OCI-LY7 (cell line): Measurements from ENCODE around the gene FCMR.

Experiments
- EZH2phosphoT487 ChIP-seq: fragments of 200-600 bp; sonication (generic); IDR thresholded peaks from 2 replicates; pipeline ENCODE4 v1.6.1; 2018; ENCODE audit warnings: low read depth, borderline replicate concordance, mild to moderate bottlenecking, mixed run types, antibody characterized with exemption, low read length, moderate library complexity, mixed read lengths
- TF ChIP-seq, protein P1 (sequence below): fragments of 200-600 bp; sonication (generic); conservative IDR thresholded peaks from 2 replicates; pipeline ENCODE4 v1.5.1; 2014; ENCODE audit warnings: mild to moderate bottlenecking, antibody characterized with exemption, low read length, moderate library complexity, mixed read lengths

DNA sequence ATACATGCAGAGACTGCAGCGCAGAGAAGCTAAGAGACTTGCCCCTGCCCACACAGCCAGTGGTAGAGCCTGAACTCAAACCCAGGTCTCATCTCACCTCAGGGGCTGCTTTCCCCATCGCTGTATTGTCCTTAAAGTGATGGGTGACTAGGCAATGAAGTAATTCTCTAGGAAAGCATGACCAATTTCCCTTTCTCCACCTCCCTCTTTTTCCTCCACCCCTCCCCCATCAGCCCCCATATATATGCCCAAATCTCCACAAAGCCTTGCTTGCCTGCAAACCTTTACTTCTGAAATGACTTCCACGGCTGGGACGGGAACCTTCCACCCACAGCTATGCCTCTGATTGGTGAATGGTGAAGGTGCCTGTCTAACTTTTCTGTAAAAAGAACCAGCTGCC, 24.6 kb downstream of the FCMR start, which contains the start of gene IL24:
- TF ChIP-seq, protein P1, sequence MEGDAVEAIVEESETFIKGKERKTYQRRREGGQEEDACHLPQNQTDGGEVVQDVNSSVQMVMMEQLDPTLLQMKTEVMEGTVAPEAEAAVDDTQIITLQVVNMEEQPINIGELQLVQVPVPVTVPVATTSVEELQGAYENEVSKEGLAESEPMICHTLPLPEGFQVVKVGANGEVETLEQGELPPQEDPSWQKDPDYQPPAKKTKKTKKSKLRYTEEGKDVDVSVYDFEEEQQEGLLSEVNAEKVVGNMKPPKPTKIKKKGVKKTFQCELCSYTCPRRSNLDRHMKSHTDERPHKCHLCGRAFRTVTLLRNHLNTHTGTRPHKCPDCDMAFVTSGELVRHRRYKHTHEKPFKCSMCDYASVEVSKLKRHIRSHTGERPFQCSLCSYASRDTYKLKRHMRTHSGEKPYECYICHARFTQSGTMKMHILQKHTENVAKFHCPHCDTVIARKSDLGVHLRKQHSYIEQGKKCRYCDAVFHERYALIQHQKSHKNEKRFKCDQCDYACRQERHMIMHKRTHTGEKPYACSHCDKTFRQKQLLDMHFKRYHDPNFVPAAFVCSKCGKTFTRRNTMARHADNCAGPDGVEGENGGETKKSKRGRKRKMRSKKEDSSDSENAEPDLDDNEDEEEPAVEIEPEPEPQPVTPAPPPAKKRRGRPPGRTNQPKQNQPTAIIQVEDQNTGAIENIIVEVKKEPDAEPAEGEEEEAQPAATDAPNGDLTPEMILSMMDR: no peak
- no peak for TF ChIP-seq EZH2phosphoT487
